Type B pancreatic cell (in vitro differentiated cells): ENCODE measurements around the gene FYB1. TPM values are rescaled to one million over a fixed set of nuclear protein-coding genes. Genes with fewer than 3 reads are reported as not detected.

Source experiments
- DNase-seq: peaks from one replicate; pipeline ENCODE4 v3.0.0; 2021; ENCODE audit warnings: mixed read lengths; ENCODE audit not compliant: unreplicated experiment; ENCODE audit errors: extremely low spot score
- H3K27ac Mint-ChIP-seq: 2 replicates; pipeline ENCODE4 v1.8.0; 2021; ENCODE audit warnings: mild to moderate bottlenecking, mixed read lengths
- H3K27me3 Mint-ChIP-seq: 2 replicates; pipeline ENCODE4 v1.8.0; 2021; ENCODE audit warnings: mixed read lengths
- H3K36me3 Mint-ChIP-seq: 2 replicates; pipeline ENCODE4 v1.8.0; 2021; ENCODE audit warnings: mixed read lengths
- H3K4me1 Mint-ChIP-seq: one replicate; pipeline ENCODE4 v1.8.0; 2021; ENCODE audit warnings: mixed read lengths; ENCODE audit not compliant: unreplicated experiment
- H3K4me3 Mint-ChIP-seq: 2 replicates; pipeline ENCODE4 v1.8.0; 2021; ENCODE audit warnings: mild to moderate bottlenecking, mixed read lengths
- H3K9me3 Mint-ChIP-seq: 2 replicates; pipeline ENCODE4 v1.8.0; 2021; ENCODE audit warnings: mixed read lengths
- CTCF ChIP-seq: fragments of 200-600 bp; sonication (generic); conservative IDR thresholded peaks from 2 replicates; pipeline ENCODE4 v1.5.0; 2021; ENCODE audit warnings: antibody characterized with exemption, mild to moderate bottlenecking
- total RNA-seq: library from RNA; stranded (reverse); gene quantifications from 2 replicates; pipeline ENCODE4 v1.2.1, GENCODE V29; 2021; ENCODE audit warnings: low replicate concordance

Gene FYB1
- total RNA-seq, 1 donor from 2014 or later: 0.24 TPM

- H3K27me3 Mint-ChIP-seq: peaks cover 8% of the 10 kb centered on the region
- no peak overlapping the region for H3K4me3 Mint-ChIP-seq
- TF ChIP-seq CTCF: no peak
- no peaks in the 10 kb centered on the region for H3K36me3 Mint-ChIP-seq
- H3K4me1 Mint-ChIP-seq: no peaks in the 10 kb centered on the region
- no peak for DNase-seq
- no peak overlapping the region for H3K27ac Mint-ChIP-seq
- no peaks in the 10 kb centered on the region for H3K9me3 Mint-ChIP-seq
Measured at GRCh38 chr5:39202597-39203274, 16.6 kb downstream of the FYB1 start.

- TF ChIP-seq CTCF: no peak
- H3K27me3 Mint-ChIP-seq: peaks cover 8% of the 10 kb centered on the region
- H3K4me1 Mint-ChIP-seq: no peaks in the 10 kb centered on the region
- DNase-seq: no peak
- no peaks in the 10 kb centered on the region for H3K9me3 Mint-ChIP-seq
- H3K27ac Mint-ChIP-seq: no peak overlapping the region
- H3K36me3 Mint-ChIP-seq: no peaks in the 10 kb centered on the region
- no peak overlapping the region for H3K4me3 Mint-ChIP-seq
Measured at GRCh38 chr5:39201781-39202596, 17.4 kb downstream of the FYB1 start.

GRCh38 chr5:39201160-39201780 is 18.1 kb downstream of the FYB1 start:
- no peak for DNase-seq
- Mint-ChIP-seq H3K9me3 (no peaks in the 10 kb centered on the region), H3K27ac (no peak overlapping the region), H3K27me3 (peaks cover 6% of the 10 kb centered on the region), H3K36me3 (no peaks in the 10 kb centered on the region), H3K4me3 (no peak overlapping the region), H3K4me1 (no peaks in the 10 kb centered on the region)
- no peak for TF ChIP-seq CTCF

DNA sequence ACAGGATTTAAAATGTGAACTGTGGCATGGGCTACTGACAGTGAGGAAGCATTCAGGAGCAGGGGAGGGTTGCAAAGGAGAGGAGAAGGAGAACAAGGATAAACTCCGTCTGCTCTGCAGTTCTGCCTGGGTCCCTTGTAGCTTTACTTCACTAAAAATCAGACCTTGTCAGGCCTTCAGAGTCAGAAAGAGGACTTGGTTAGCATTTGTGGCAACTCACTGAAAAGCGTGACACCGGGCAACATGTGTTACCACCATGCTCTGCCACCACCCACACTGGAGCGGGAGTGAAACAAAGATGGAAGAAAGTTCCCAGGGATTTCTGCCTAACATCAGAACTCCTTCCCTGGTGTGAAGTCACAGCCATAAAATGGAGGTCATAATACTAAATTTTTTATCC is 19.3 kb downstream of the FYB1 start:
- H3K4me1 Mint-ChIP-seq: no peaks in the 10 kb centered on the region
- peaks cover 6% of the 10 kb centered on the region for H3K27me3 Mint-ChIP-seq
- no peak overlapping the region for H3K4me3 Mint-ChIP-seq
- TF ChIP-seq CTCF: no peak
- no peak for DNase-seq
- no peaks in the 10 kb centered on the region for H3K36me3 Mint-ChIP-seq
- no peaks in the 10 kb centered on the region for H3K9me3 Mint-ChIP-seq
- H3K27ac Mint-ChIP-seq: no peak overlapping the region

- no peak overlapping the region for H3K4me3 Mint-ChIP-seq
- TF ChIP-seq CTCF: no peak
- no peak for DNase-seq
- H3K36me3 Mint-ChIP-seq: no peaks in the 10 kb centered on the region
- no peaks in the 10 kb centered on the region for H3K4me1 Mint-ChIP-seq
- H3K27me3 Mint-ChIP-seq: peaks cover 6% of the 10 kb centered on the region
- no peak overlapping the region for H3K27ac Mint-ChIP-seq
- no peaks in the 10 kb centered on the region for H3K9me3 Mint-ChIP-seq
Measured at GRCh38 chr5:39199335-39199734, 20.0 kb downstream of the FYB1 start.
